SK-N-SH (cell line): ENCODE data around the gene BCR. TPM values are rescaled to one million over a fixed set of nuclear protein-coding genes. Genes with fewer than 3 reads are reported as not detected.
A peak's percentile ranks its signal among the peaks of the same experiment; 100 is the strongest.

Source experiments
- CTCF ChIA-PET: fragments of 300-600, 350-600 bp; formaldehyde crosslinking; extraction: SDS; loops from one replicate; lab custom pipeline; 2021; lab: Yijun Ruan, JAX
- POLR2A ChIA-PET: fragments of 350-600 bp; sonication (Branson Sonifier 250); formaldehyde crosslinking; extraction: SDS; loops from one replicate; lab custom pipeline; 2020; ENCODE audit warnings: antibody characterized with exemption, inconsistent platforms; lab: Yijun Ruan, JAX
- DNase-seq: peaks from one replicate; pipeline ENCODE4 v3.0.0; 2012
- H2AFZ ChIP-seq: fragments of 200-600 bp; sonication (generic); 2 replicates; pipeline ENCODE4 v1.8.1; 2016; ENCODE audit warnings: antibody characterized with exemption, mild to moderate bottlenecking, low read depth
- H3F3A ChIP-seq: fragments of 200-600 bp; sonication (generic); replicated peaks from 2 replicates; pipeline ENCODE3; 2016; ENCODE audit warnings: antibody characterized with exemption, mild to moderate bottlenecking; ENCODE audit not compliant: insufficient read depth
- H3K27ac ChIP-seq, 2 experiments: fragments of 200-500 bp in 1 of 2; fragments of 200-600 bp in 1 of 2; sonication (Bioruptor generic) in 1 of 2; sonication (generic), shearing (Covaris generic) in 1 of 2; 2 replicates each; pipeline versions ENCODE4 v1.5.1 to v1.6.1; 2014 to 2016; ENCODE audit warnings: low read depth in 2 of 2, inconsistent platforms in 1 of 2, low read length in 1 of 2, mild to moderate bottlenecking in 1 of 2, mixed read lengths in 1 of 2
- H3K27me3 ChIP-seq: fragments of 200-600 bp; sonication (generic), shearing (Covaris generic); 2 replicates; pipeline ENCODE4 v1.6.1; 2016; ENCODE audit warnings: mixed run types; ENCODE audit not compliant: insufficient read depth
- H3K36me3 ChIP-seq, 2 experiments: fragments of 200-500 bp in 1 of 2; fragments of 200-600 bp in 1 of 2; sonication (Bioruptor generic) in 1 of 2; sonication (generic) in 1 of 2; replicated peaks in 1 of 2; 2 replicates each; pipeline versions ENCODE3 to v1.5.1; 2014 to 2016; ENCODE audit warnings: low read length in 1 of 2, mild to moderate bottlenecking in 1 of 2; ENCODE audit not compliant: insufficient read depth in 2 of 2, control insufficient read depth in 1 of 2
- H3K4me1 ChIP-seq, 2 experiments: fragments of 200-500 bp in 1 of 2; fragments of 200-600 bp in 1 of 2; sonication (Bioruptor generic) in 1 of 2; sonication (generic), shearing (Covaris generic) in 1 of 2; 2 replicates each; pipeline versions ENCODE4 v1.5.1 to v1.6.1; 2014 to 2016; ENCODE audit warnings: low read depth in 1 of 2, low read length in 1 of 2, mixed run types in 1 of 2; ENCODE audit not compliant: insufficient read depth in 2 of 2, control insufficient read depth in 1 of 2
- H3K4me2 ChIP-seq: fragments of 200-600 bp; sonication (generic), shearing (Covaris generic); 2 replicates; pipeline ENCODE4 v1.6.1; 2017; ENCODE audit warnings: mixed run types
- H3K4me3 ChIP-seq, 2 experiments: fragments of 200-500 bp in 1 of 2; fragments of 200-600 bp in 1 of 2; sonication (Bioruptor generic) in 1 of 2; sonication (generic), shearing (Covaris generic) in 1 of 2; 2 replicates each; pipeline versions ENCODE4 v1.5.1 to v1.8.1; 2014 to 2016; ENCODE audit warnings: low read depth in 2 of 2, inconsistent platforms in 1 of 2, low read length in 1 of 2, mild to moderate bottlenecking in 1 of 2, mixed read lengths in 1 of 2, moderate library complexity in 1 of 2
- H3K79me2 ChIP-seq: fragments of 200-600 bp; sonication (generic); 2 replicates; pipeline ENCODE4 v1.8.1; 2017; ENCODE audit warnings: mild to moderate bottlenecking; ENCODE audit not compliant: insufficient read depth
- H3K9ac ChIP-seq: fragments of 200-600 bp; sonication (generic); 2 replicates; pipeline ENCODE4 v1.6.1; 2017; ENCODE audit warnings: mixed run types
- H3K9me2 ChIP-seq: fragments of 200-600 bp; sonication (generic); 2 replicates; pipeline ENCODE4 v1.6.1; 2017; ENCODE audit warnings: mixed run types
- H3K9me3 ChIP-seq: fragments of 200-600 bp; sonication (generic); 2 replicates; pipeline ENCODE4 v1.6.1; 2017; ENCODE audit warnings: mixed run types, mild to moderate bottlenecking, moderate library complexity
- H4K20me1 ChIP-seq: fragments of 200-600 bp; sonication (generic); 2 replicates; pipeline ENCODE4 v1.6.1; 2017; ENCODE audit warnings: mild to moderate bottlenecking, mixed run types; ENCODE audit not compliant: insufficient read depth
- CHD2 ChIP-seq: fragments of 150-350 bp; IDR thresholded peaks from 2 replicates; pipeline ENCODE4 v1.6.1; 2018; ENCODE audit warnings: low read length; ENCODE audit not compliant: partially characterized antibody
- EP300 ChIP-seq, 2 experiments: IDR thresholded peaks; 2 replicates each; pipeline versions ENCODE4 v1.4.0 to v1.6.1; 2012; ENCODE audit warnings: borderline replicate concordance in 1 of 2, low read depth in 1 of 2, low read length in 1 of 2
- EZH2phosphoT487 ChIP-seq: fragments of 200-600 bp; sonication (generic); IDR thresholded peaks from 2 replicates; pipeline ENCODE4 v1.6.1; 2017; ENCODE audit warnings: low read depth, mixed run types, mild to moderate bottlenecking, antibody characterized with exemption, moderate library complexity, borderline replicate concordance
- FOSL2 ChIP-seq: IDR thresholded peaks from 2 replicates; pipeline ENCODE4 v1.4.0; 2012; ENCODE audit warnings: low read depth, mild to moderate bottlenecking, moderate library complexity, borderline replicate concordance
- FOXM1 ChIP-seq: IDR thresholded peaks from 2 replicates; pipeline ENCODE4 v1.4.0; 2012; ENCODE audit warnings: low read depth, mild to moderate bottlenecking
- GABPA ChIP-seq: IDR thresholded peaks from 2 replicates; pipeline ENCODE4 v1.4.0; 2012; ENCODE audit warnings: low read depth, mild to moderate bottlenecking
- JUND ChIP-seq: IDR thresholded peaks from 2 replicates; pipeline ENCODE4 v1.4.0; 2012
- MEF2A ChIP-seq: IDR thresholded peaks from 2 replicates; pipeline ENCODE4 v1.4.0; 2012; ENCODE audit warnings: low read depth, borderline replicate concordance
- MXI1 ChIP-seq: IDR thresholded peaks from 2 replicates; pipeline ENCODE4 v1.6.1; 2012; ENCODE audit warnings: mild to moderate bottlenecking, low read depth, low read length, improper control_type of control experiment
- NRF1 ChIP-seq: IDR thresholded peaks from 2 replicates; pipeline ENCODE4 v1.6.1; 2012; ENCODE audit warnings: low read depth, mild to moderate bottlenecking, low read length
- POLR2AphosphoS5 ChIP-seq: IDR thresholded peaks from 2 replicates; pipeline ENCODE4 v1.6.1; 2012; ENCODE audit warnings: low read depth, low read length
- RAD21 ChIP-seq: IDR thresholded peaks from 2 replicates; pipeline ENCODE4 v1.6.1; 2012; ENCODE audit warnings: mild to moderate bottlenecking, low read length
- RCOR1 ChIP-seq: fragments of 150-350 bp; IDR thresholded peaks from 2 replicates; pipeline ENCODE4 v1.6.1; 2017; ENCODE audit warnings: antibody characterized with exemption, low read length
- REST ChIP-seq: IDR thresholded peaks from 2 replicates; pipeline ENCODE4 v1.6.1; 2012; ENCODE audit warnings: mild to moderate bottlenecking, low read depth, low read length, moderate library complexity
- RFX5 ChIP-seq: IDR thresholded peaks from 2 replicates; pipeline ENCODE4 v1.6.1; 2012; ENCODE audit warnings: mild to moderate bottlenecking, improper control_type of control experiment, low read length
- RXRA ChIP-seq: IDR thresholded peaks from 2 replicates; pipeline ENCODE4 v1.4.0; 2012; ENCODE audit warnings: low read depth, mild to moderate bottlenecking, borderline replicate concordance
- SIN3A ChIP-seq: IDR thresholded peaks from 2 replicates; pipeline ENCODE4 v1.6.1; 2012; ENCODE audit warnings: low read depth, mild to moderate bottlenecking, low read length, moderate library complexity, borderline replicate concordance
- SMC3 ChIP-seq: IDR thresholded peaks from 2 replicates; pipeline ENCODE4 v1.6.1; 2012; ENCODE audit warnings: low read depth, low read length, improper control_type of control experiment
- TAF1 ChIP-seq: IDR thresholded peaks from 2 replicates; pipeline ENCODE4 v1.6.1; 2012; ENCODE audit warnings: low read depth, mild to moderate bottlenecking, low read length, moderate library complexity, borderline replicate concordance
- TEAD4 ChIP-seq: IDR thresholded peaks from 2 replicates; pipeline ENCODE4 v1.4.0; 2012; ENCODE audit warnings: mild to moderate bottlenecking, borderline replicate concordance; ENCODE audit not compliant: insufficient read depth
- USF1 ChIP-seq: IDR thresholded peaks from 2 replicates; pipeline ENCODE4 v1.4.0; 2012; ENCODE audit warnings: low read depth, borderline replicate concordance
- YY1 ChIP-seq: IDR thresholded peaks from 2 replicates; pipeline ENCODE4 v1.4.0; 2012; ENCODE audit warnings: low read depth, mild to moderate bottlenecking
- WGBS: methylation state at CpG from one replicate; pipeline ENCODE4 v1.1.6; 2017; ENCODE audit warnings: low lambda C conversion rate; 5-methylcytosine and 5-hydroxymethylcytosine counted together
- polyA plus RNA-seq, 3 experiments: library from polyadenylated mRNA; depleted of rRNA; stranded (reverse); fragments of >200 nt; gene quantifications; 2 replicates each; pipeline ENCODE4 v1.2.3, GENCODE V29; 2012

Gene BCR
- polyA plus RNA-seq, 1 of the 3 experiments (the other 2 are of a cell fraction), result 50.9 TPM

DNA sequence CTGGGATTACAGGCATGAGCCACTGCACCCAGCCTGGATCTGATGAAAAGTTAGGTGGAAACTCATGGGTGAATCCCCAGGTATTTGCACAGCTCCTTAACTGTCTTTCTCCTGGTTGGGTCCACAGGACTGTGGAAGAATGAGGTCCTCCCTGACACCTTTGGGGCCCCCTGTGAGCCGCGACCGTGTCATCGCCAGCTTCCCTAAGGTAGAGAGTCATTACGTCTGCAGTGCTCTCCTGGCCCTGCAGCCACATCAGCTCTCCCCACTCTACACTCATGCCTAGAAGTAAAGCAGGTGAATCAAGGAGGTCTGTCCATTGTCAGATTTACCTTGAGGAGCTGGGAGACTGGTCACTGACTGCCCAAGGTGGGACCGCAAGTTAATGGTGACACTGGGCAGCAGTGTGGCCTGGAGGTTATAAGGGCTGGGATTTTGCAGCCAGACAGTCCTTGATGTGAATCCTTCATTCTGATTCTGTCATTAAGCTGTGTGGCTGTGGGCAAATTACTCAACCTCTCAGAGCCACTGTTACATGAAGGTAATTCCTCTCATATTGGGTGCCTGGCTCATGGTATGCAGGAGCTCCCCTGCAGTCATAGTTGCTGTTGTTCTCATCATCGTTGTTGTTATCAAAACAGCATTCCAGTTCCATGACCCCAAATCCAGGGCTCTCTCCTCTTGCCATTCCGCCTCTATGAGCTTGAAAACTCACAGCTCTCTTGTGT, 33.7 kb upstream of the BCR start:
- Histone ChIP-seq H3K79me2 (peaks cover 4% of the 10 kb centered on the region; the same call in 1 of the 2 replicates), H3K9ac (no peak overlapping the region), H3K9me2 (no peaks in the 10 kb centered on the region), H3K4me1 (peaks cover 6 to 13% of the 10 kb centered on the region in 2 experiments; a peak in 1 of 4 replicates), H3K4me3 (peak overlapping the region in 1 of 2 experiments; percentile 79; a peak in 1 of 4 replicates), H3F3A (no peaks in the 10 kb centered on the region), H3K27ac (no peak overlapping the region), H3K9me3 (no peaks in the 10 kb centered on the region), H3K36me3 (peaks cover 0 to 14% of the 10 kb centered on the region in 2 experiments), H2AFZ (no peak overlapping the region), H3K27me3 (no peaks in the 10 kb centered on the region), H4K20me1 (no peaks in the 10 kb centered on the region), H3K4me2 (peak overlapping the region; percentile 91)
- 92% methylated on average over 4 of the region's 8 CpGs for WGBS
- POLR2A ChIA-PET, result interaction anchor here (0.6 to 1.4 kb wide), 2 partner anchors 8 to 77 kb away, joined by 3 read pairs; no protein-coding TSS in a partner anchor
- no peak for TF ChIP-seq EP300 (IDR thresholded peaks at IDR 0.05; ENCODE audit: borderline replicate concordance in 1 of 2, low read depth in 1 of 2, low read length in 1 of 2)
- no peak for TF ChIP-seq TAF1
- TF ChIP-seq MEF2A, result no peak
- no peak for TF ChIP-seq CHD2
- no peak for TF ChIP-seq RCOR1
- no peak for TF ChIP-seq POLR2AphosphoS5
- no peak for TF ChIP-seq FOSL2
- no peak for TF ChIP-seq RXRA
- TF ChIP-seq RAD21, result no peak
- no peak for TF ChIP-seq NRF1
- TF ChIP-seq TEAD4, result no peak
- no peak for TF ChIP-seq SMC3
- CTCF ChIA-PET, result interaction anchor here (1.0 to 2.5 kb wide), 7 partner anchors 9 to 188 kb away, joined by 3 to 9 read pairs (median 4); no protein-coding TSS in a partner anchor
- DNase-seq, result no peak

DNA sequence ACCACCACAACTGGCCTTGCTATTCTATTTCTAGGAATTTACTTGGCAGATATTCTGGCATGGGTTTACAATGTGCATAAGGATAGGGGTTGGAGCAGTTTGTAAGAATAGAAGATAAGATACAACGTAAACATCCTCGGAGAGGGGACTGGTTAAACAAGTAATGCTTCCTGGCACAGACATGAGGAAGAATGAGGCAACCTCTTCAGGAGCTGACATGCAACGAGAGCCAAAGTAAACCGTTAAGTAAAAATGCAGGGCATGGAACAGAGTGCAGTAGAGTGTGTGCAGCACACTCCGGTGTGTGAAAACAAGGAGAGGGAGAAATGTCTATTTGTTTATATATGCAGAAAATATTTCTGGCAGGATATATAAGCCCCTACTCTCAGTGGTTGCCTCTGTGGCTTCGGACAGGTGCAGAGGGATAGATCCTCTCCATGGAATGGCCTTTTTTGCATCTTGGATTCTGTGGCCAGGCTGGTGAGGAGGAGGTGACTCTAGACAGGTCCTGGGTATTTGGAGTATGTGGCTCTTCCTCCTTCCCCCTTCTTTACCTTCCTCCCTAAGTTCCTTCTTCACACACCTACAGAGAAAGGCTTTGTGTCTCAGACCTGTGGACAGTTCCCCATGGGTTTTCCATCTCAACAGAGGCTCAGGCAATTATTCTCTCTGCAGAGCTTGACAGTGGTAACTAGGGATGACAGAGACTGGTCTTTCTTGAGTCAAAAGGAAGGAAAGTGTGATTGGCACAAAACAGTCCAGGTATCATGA, 32.5 kb upstream of the BCR start:
- Histone ChIP-seq H3K27ac (no peak overlapping the region), H2AFZ (no peak overlapping the region), H3K9ac (no peak overlapping the region), H3K36me3 (peaks cover 0 to 14% of the 10 kb centered on the region in 2 experiments), H3K4me2 (no peak overlapping the region), H3K4me1 (peaks cover 0 to 10% of the 10 kb centered on the region in 2 experiments; a peak in 1 of 4 replicates), H3K9me3 (no peaks in the 10 kb centered on the region), H3F3A (no peaks in the 10 kb centered on the region), H3K27me3 (no peaks in the 10 kb centered on the region), H3K4me3 (no peak overlapping the region), H4K20me1 (no peaks in the 10 kb centered on the region), H3K79me2 (peaks cover 4% of the 10 kb centered on the region; the same call in 1 of the 2 replicates), H3K9me2 (no peaks in the 10 kb centered on the region)
- no peak for DNase-seq
- POLR2A ChIA-PET, result no interaction called here
- WGBS, result 87% methylated on average over 6 of the region's 6 CpGs
- CTCF ChIA-PET, result interaction anchor here (1.2 to 2.5 kb wide), 5 partner anchors 10 to 264 kb away, joined by 3 to 10 read pairs (median 4); no protein-coding TSS in a partner anchor
- no peak for TF ChIP-seq MXI1
- TF ChIP-seq SMC3, result no peak
- no peak for TF ChIP-seq SIN3A
- no peak for TF ChIP-seq POLR2AphosphoS5
- TF ChIP-seq NRF1, result no peak
- no peak for TF ChIP-seq EZH2phosphoT487
- TF ChIP-seq JUND, result no peak
- TF ChIP-seq USF1, result no peak
- TF ChIP-seq FOXM1, result no peak
- TF ChIP-seq YY1, result no peak
- TF ChIP-seq RCOR1, result no peak
- TF ChIP-seq RAD21, result no peak
- TF ChIP-seq RFX5, result no peak
- no peak for TF ChIP-seq MEF2A
- no peak for TF ChIP-seq REST
- no peak for TF ChIP-seq GABPA
- no peak for TF ChIP-seq RXRA
